ENCODE results near the gene DYNLL1.
A peak's percentile ranks its signal among the peaks of the same experiment; 100 is the strongest.
"Not testable (repeated sequence)": the region's sequence is repeated elsewhere in the genome, so short reads cannot be mapped to it uniquely, and the experiment has no call there.

DYNLL1 gene

DNA sequence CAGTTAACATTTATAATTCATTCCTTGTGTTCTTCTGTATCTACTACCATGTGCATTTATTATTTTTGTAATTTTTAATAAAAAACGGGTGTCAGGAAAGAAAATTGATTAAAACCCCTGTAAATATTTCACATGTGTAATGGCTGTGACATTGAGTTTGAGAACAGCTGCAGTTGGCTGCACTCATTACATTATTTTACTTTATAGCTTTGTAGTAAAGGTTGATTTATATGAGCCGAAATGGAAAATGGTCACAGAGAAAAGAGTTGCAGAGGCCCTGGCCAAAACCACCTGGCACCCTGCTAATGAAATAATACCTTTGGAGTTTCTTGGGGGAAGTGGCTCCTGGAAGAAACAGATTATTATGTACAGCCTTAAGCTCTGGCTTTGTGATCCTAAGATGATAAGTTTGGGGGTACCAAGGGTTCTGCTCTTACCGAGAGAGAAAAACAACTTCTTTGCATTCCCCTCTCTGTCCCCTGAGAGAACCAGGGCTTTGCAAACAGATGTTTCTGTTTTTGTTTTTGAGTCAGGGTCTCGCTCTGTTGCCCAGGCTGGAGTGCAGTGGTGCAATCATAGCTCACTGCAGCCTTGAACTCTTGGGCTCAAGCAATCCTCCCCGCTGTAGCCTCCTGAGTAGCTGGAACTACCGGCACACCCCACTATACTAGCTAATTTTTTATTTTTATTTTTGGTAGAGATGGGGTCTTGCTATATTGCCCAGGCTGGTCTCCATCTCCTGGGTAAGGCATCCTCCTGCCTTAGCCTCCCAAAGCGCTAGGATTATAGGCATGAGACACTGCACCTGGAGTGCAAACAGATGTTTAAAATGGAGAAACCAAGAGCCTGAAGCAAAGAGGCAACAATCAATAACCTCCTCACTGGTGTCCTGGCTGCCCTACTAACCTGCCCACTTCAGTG lies 9.7 kb upstream of the DYNLL1 start:
- no peak overlapping the region for H3K4me3 ChIP-seq (replicated peaks in 1 of 2; ENCODE audit: low read depth in 2 of 2, low read length in 2 of 2)
- TF ChIP-seq, protein P1, sequence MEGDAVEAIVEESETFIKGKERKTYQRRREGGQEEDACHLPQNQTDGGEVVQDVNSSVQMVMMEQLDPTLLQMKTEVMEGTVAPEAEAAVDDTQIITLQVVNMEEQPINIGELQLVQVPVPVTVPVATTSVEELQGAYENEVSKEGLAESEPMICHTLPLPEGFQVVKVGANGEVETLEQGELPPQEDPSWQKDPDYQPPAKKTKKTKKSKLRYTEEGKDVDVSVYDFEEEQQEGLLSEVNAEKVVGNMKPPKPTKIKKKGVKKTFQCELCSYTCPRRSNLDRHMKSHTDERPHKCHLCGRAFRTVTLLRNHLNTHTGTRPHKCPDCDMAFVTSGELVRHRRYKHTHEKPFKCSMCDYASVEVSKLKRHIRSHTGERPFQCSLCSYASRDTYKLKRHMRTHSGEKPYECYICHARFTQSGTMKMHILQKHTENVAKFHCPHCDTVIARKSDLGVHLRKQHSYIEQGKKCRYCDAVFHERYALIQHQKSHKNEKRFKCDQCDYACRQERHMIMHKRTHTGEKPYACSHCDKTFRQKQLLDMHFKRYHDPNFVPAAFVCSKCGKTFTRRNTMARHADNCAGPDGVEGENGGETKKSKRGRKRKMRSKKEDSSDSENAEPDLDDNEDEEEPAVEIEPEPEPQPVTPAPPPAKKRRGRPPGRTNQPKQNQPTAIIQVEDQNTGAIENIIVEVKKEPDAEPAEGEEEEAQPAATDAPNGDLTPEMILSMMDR (IDR thresholded peaks at IDR 0.05; ENCODE audit: low read depth, low read length), result no peak
- DNase-seq (ENCODE audit: low read depth in 2 of 2), result no peak

DNA sequence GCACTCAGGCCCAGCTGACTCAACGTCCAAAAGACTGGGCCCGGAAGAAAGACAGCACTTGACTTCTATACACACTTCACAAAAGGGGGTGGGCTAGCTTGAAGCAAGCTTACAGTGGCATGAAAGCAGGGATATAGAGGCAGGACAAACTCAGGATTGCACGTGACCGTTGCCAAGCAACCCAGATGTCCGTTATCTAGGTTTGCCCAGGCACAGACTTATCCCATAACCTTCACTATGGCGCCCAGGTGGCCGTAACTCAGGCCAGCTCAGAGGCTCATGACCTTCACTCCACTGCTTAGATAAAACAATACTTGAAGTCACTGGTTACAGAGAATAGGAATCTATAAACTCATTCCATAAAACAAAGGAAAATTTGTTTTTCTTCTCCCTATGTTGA lies 8.4 kb upstream of the DYNLL1 start:
- DNase-seq (ENCODE audit: low read depth in 2 of 2); H3K4me3 ChIP-seq (replicated peaks in 1 of 2; ENCODE audit: low read depth in 2 of 2, low read length in 2 of 2): not testable (repeated sequence)

DNA sequence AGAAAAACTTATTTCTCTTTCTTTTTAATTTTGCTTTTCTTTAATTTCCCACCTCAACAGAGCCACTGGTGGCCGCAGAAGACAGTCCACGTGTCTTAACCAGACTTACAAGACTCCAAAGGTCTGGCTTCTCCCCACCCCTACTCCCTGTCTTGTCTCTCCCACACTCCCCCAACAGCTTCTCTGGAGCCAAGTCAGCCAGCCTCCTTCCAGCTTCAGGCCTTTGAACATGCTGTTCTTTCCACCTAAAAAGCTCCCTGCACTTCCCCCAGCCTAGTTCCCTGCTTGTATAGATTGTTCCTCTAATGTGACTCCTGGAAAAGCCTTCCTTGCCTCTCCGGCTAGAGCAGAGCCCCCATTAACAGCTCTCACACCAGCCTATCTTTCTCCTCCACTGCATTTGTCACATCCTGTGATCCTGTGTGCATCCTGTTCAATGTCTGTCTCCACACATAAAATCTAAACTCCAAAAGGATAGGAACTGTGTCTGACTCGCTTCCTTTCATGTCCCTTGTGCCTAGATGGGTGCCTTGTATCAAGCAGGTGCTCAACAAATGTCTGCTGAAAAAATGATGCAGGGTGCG lies 7.8 kb upstream of the DYNLL1 start:
- TF ChIP-seq, protein P1 (IDR thresholded peaks at IDR 0.05; ENCODE audit: low read depth, low read length), result no peak
- no peak for DNase-seq (ENCODE audit: low read depth in 2 of 2)
- H3K4me3 ChIP-seq (replicated peaks in 1 of 2; ENCODE audit: low read depth in 2 of 2, low read length in 2 of 2), result no peak overlapping the region

DNA sequence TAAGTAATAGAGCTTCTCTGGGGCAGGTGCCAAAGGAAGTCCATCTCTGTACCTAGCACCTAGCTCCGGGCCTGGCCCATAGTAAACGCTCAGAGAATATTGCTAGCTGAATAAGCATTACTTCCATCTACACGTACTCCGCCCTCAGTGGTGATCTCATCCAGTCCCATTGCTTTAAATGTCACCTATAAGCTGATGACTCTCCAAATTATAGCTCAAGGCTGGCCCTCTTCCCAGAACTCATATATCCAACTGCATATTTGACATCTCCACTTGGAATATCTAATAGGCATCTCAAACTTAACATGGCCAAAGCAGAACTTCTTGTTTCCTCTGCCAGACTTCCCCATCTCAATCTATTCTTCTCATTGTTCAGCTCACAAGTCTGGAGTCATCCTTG lies 6.9 kb upstream of the DYNLL1 start:
- TF ChIP-seq, protein P1 (IDR thresholded peaks at IDR 0.05; ENCODE audit: low read depth, low read length), result no peak
- H3K4me3 ChIP-seq (replicated peaks in 1 of 2; ENCODE audit: low read depth in 2 of 2, low read length in 2 of 2), result no peak overlapping the region
- DNase-seq (ENCODE audit: low read depth in 2 of 2), result no peak

DNA sequence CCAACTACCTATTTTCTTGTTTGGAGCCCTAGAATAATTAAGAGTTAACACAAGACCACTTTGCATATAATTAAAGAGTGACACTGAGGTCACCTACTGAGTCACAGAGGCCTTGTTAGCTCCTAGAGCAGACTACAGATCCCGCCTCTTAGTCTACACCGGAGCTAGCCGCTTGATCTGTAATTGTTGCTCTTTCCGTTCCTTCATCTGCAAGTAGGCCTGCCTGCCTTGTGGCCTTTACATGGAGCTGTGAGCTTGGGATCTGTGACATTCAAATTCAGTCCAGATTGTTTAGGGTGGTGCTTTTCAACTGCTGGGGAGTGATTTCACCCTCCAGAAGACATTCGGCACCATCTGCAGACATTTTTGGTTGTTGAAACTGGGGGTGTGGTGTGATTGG lies 5.6 kb upstream of the DYNLL1 start:
- TF ChIP-seq, protein P1 (IDR thresholded peaks at IDR 0.05; ENCODE audit: low read depth, low read length), result no peak
- H3K4me3 ChIP-seq (replicated peaks in 1 of 2; ENCODE audit: low read depth in 2 of 2, low read length in 2 of 2), result no peak overlapping the region
- no peak for DNase-seq (ENCODE audit: low read depth in 2 of 2)

DNA sequence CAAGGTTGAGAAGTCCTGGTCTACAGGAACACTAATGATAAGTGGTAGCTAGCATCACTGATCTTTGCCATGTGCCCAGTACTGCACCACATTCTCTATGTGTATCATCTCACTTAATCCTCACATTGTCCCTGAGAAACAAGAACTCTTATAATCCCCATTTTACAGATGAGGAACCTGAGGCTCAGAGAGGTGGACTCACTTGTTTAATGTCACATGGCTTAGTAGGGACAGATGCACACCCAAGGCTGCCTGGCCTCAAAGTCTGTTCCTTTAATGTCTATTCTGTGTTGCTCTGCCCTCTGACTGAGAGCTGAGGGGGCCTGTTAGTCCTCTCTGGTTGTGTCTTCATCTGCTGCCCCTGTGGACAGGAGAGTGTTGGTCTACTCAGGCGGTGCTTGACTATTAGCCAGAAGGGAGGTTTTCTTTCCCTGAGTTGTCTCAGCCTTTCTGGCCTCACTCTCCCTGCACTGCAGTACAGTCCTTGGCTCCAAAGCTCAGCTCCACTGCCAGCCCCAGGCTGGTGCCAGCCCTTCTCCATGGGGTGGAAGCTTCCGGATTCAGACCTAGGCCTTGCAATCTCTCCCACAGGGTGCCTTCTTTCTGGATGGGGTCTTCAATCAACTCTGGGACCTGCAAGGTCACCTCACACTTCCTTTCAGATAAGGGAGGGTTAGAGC lies 4.9 kb upstream of the DYNLL1 start:
- H3K4me3 ChIP-seq (replicated peaks in 1 of 2; ENCODE audit: low read depth in 2 of 2, low read length in 2 of 2), result no peak overlapping the region
- TF ChIP-seq, protein P1 (IDR thresholded peaks at IDR 0.05; ENCODE audit: low read depth, low read length), result no peak
- no peak for DNase-seq (ENCODE audit: low read depth in 2 of 2)

DNA sequence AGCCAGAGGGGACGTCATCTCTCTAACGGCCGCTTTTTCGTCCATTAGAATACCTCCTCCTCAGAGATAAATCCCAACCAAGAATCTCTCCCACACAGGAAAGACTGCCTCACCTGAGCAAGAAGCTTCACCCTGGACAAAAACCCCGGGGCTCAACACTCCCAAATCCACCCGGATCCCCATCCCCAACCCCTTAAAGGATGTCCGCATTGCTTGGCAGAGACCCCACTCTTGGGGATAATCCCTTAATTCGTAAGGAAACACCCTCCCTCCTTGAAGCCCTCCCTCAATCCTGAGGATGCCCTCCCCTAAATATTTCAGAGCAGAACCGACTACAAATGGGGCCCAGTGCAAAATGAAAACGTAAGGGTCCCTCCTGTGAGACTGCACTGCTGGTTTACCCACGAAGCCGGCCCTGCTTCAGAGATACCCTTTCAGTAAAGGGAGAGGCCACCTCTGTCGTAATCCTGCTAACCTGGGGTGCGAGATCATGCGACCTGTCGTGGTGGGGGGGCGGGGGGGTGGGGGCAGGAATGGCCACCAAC lies 655 bp upstream of the DYNLL1 start:
- DNase-seq (ENCODE audit: low read depth in 2 of 2), result no peak
- peak overlapping the region; percentile 66 to 94 for H3K4me3 ChIP-seq (replicated peaks in 1 of 2; ENCODE audit: low read depth in 2 of 2, low read length in 2 of 2)
- TF ChIP-seq, protein P1 (IDR thresholded peaks at IDR 0.05; ENCODE audit: low read depth, low read length), result no peak

Data from cardiac fibroblast (primary cell).